HepG2 (cell line): ENCODE results near the gene NGDN. TPM values are rescaled to one million over a fixed set of nuclear protein-coding genes. Genes with fewer than 3 reads are reported as not detected.

Experiments used
- ATM ChIP-seq: fragments of 450-650 bp; IDR thresholded peaks from 2 replicates; pipeline ENCODE4 v1.7.1; 2017; ENCODE audit warnings: mild to moderate bottlenecking, borderline replicate concordance
- BCL3 ChIP-seq: sonication (generic); formaldehyde crosslinking; IDR thresholded peaks from 2 replicates; pipeline ENCODE4 v1.5.1; 2020; ENCODE audit warnings: mild to moderate bottlenecking, missing genetic modification reagents, moderate library complexity
- BRCA1 ChIP-seq: sonication (generic); formaldehyde crosslinking; IDR thresholded peaks from 2 replicates; pipeline ENCODE4 v1.4.0; 2020; ENCODE audit warnings: missing genetic modification reagents
- HOXA9 ChIP-seq: sonication (generic); formaldehyde crosslinking; IDR thresholded peaks from 2 replicates; pipeline ENCODE4 v1.8.1; 2022; ENCODE audit warnings: missing genetic modification reagents, mild to moderate bottlenecking, moderate library complexity, borderline replicate concordance
- MYNN ChIP-seq: sonication (generic); formaldehyde crosslinking; IDR thresholded peaks from 2 replicates; pipeline ENCODE4 v1.4.0; 2020; ENCODE audit warnings: mild to moderate bottlenecking, low read depth, missing genetic modification reagents
- NR2C2 ChIP-seq: sonication (generic); formaldehyde crosslinking; IDR thresholded peaks from 2 replicates; pipeline ENCODE4 v1.4.0; 2020; ENCODE audit warnings: missing genetic modification reagents, mild to moderate bottlenecking, moderate library complexity, borderline replicate concordance
- NRL ChIP-seq: sonication (generic); formaldehyde crosslinking; IDR thresholded peaks from 2 replicates; pipeline ENCODE4 v1.5.0; 2020; ENCODE audit warnings: missing genetic modification reagents, mild to moderate bottlenecking, moderate library complexity, borderline replicate concordance
- RBFOX2 ChIP-seq: fragments of 200-400 bp; formaldehyde crosslinking; IDR thresholded peaks from 2 replicates; pipeline ENCODE4 v1.6.1; 2017; ENCODE audit warnings: low read depth, mild to moderate bottlenecking, low read length
- RFX5 ChIP-seq: IDR thresholded peaks from 2 replicates; pipeline ENCODE4 v1.6.1; 2011; ENCODE audit warnings: low read depth, low read length, improper control_type of control experiment
- SCMH1 ChIP-seq: sonication (generic); formaldehyde crosslinking; IDR thresholded peaks from 2 replicates; pipeline ENCODE4 v1.9.0; 2021; ENCODE audit warnings: missing genetic modification reagents, mild to moderate bottlenecking, borderline replicate concordance
- SIN3A ChIP-seq: IDR thresholded peaks from 2 replicates; pipeline ENCODE4 v1.6.1; 2011; ENCODE audit warnings: low read depth, mild to moderate bottlenecking, control low read depth, low read length, borderline replicate concordance
- WIZ ChIP-seq: sonication (generic); formaldehyde crosslinking; IDR thresholded peaks from 2 replicates; pipeline ENCODE4 v1.5.1; 2020; ENCODE audit warnings: mild to moderate bottlenecking, missing genetic modification reagents
- ZBTB26 ChIP-seq: IDR thresholded peaks from 2 replicates; pipeline ENCODE4 v1.6.1; 2016; ENCODE audit warnings: missing compliant biosample characterization, missing genetic modification reagents, borderline replicate concordance
- ZMAT3 ChIP-seq: sonication (generic); formaldehyde crosslinking; conservative IDR thresholded peaks from 2 replicates; pipeline ENCODE4 v1.7.0; 2021; ENCODE audit warnings: missing genetic modification reagents
- ZMYM3 ChIP-seq: sonication (generic); formaldehyde crosslinking; IDR thresholded peaks from 2 replicates; pipeline ENCODE4 v1.5.1; 2020; ENCODE audit warnings: mild to moderate bottlenecking, missing genetic modification reagents
- ZNF296 ChIP-seq: sonication (generic); formaldehyde crosslinking; conservative IDR thresholded peaks from 2 replicates; pipeline ENCODE4 v1.5.0; 2020; ENCODE audit warnings: mild to moderate bottlenecking, missing genetic modification reagents
- ZNF530 ChIP-seq: sonication (generic); formaldehyde crosslinking; IDR thresholded peaks from 2 replicates; pipeline ENCODE4 v1.5.0; 2020; ENCODE audit warnings: low read depth, mild to moderate bottlenecking, missing genetic modification reagents
- ZNF674 ChIP-seq: sonication (generic); formaldehyde crosslinking; IDR thresholded peaks from 2 replicates; pipeline ENCODE4 v1.5.0; 2020; ENCODE audit warnings: low read depth, mild to moderate bottlenecking, missing genetic modification reagents
- ZNF776 ChIP-seq: sonication (generic); formaldehyde crosslinking; IDR thresholded peaks from 2 replicates; pipeline ENCODE4 v1.4.0; 2020; ENCODE audit warnings: mild to moderate bottlenecking, missing genetic modification reagents
- ZSCAN30 ChIP-seq: sonication (generic); formaldehyde crosslinking; IDR thresholded peaks from 2 replicates; pipeline ENCODE4 v1.5.0; 2020; ENCODE audit warnings: mild to moderate bottlenecking, missing genetic modification reagents
- polyA plus RNA-seq, 8 experiments: library from polyadenylated mRNA; depleted of rRNA in 3 of 8; stranded (reverse) in 7 of 8; unstranded in 1 of 8; fragments of >200 nt; fragmentation: Illumina TruSeq in 4 of 8; extraction: Trizol in 4 of 8; gene quantifications; 2 replicates each; pipeline versions ENCODE4 v1.2.1 to v1.2.3, GENCODE V29; 2011 to 2016; ENCODE audit warnings: low read depth in 4 of 8, missing spikeins in 1 of 8, mixed read lengths in 1 of 8; ENCODE audit not compliant: insufficient read depth in 1 of 8
- total RNA-seq, 5 experiments: library from RNA; depleted of rRNA; stranded (reverse); fragments of >200 nt; fragmentation: Illumina TruSeq; extraction: Trizol; gene quantifications; 2 replicates each; pipeline ENCODE4 v1.2.3, GENCODE V29; 2016; ENCODE audit warnings: low read depth in 1 of 5
- TF ChIP-seq, protein P1 (sequence below): sonication (generic); formaldehyde crosslinking; IDR thresholded peaks from 2 replicates; pipeline ENCODE4 v1.4.0; 2020; ENCODE audit warnings: missing genetic modification reagents, borderline replicate concordance
- TF ChIP-seq, protein P2 (sequence below): sonication (generic); formaldehyde crosslinking; IDR thresholded peaks from 2 replicates; pipeline ENCODE4 v1.4.0; 2020; ENCODE audit warnings: missing genetic modification reagents

The NGDN gene
- total and polyA plus RNA-seq, 2 of the 13 experiments (the other 11 are each of a cell fraction or from before 2014, with no cell fraction given), result 154 to 216 TPM

DNA sequence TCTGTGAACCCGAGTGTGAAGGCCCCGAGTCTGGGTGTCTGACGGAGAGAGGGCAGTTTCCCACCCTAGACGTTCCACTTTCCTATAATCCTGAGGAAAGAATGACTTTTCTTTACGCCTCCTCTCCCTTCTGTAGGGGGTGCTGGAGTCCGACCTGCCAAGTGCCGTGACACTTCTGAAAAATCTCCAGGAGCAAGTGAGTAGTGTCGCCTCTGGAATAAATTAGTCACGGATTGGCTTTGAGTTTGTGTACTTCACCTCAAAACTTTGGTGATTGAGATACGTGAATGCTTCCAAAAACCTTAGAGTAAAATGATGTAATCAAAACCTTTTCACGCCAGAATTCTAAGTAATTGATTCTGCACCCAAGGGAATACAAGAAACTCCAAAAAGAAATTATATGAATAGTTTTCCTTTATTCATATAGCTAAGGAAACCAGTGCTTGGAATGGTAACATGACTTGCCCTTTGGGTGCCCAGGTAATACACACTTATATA is 452 bp downstream of the NGDN start (continued):
- peak; percentile 25; the same call in 1 of the 2 replicates for TF ChIP-seq BCL3
- TF ChIP-seq MYNN, result no peak
- TF ChIP-seq, protein P1, sequence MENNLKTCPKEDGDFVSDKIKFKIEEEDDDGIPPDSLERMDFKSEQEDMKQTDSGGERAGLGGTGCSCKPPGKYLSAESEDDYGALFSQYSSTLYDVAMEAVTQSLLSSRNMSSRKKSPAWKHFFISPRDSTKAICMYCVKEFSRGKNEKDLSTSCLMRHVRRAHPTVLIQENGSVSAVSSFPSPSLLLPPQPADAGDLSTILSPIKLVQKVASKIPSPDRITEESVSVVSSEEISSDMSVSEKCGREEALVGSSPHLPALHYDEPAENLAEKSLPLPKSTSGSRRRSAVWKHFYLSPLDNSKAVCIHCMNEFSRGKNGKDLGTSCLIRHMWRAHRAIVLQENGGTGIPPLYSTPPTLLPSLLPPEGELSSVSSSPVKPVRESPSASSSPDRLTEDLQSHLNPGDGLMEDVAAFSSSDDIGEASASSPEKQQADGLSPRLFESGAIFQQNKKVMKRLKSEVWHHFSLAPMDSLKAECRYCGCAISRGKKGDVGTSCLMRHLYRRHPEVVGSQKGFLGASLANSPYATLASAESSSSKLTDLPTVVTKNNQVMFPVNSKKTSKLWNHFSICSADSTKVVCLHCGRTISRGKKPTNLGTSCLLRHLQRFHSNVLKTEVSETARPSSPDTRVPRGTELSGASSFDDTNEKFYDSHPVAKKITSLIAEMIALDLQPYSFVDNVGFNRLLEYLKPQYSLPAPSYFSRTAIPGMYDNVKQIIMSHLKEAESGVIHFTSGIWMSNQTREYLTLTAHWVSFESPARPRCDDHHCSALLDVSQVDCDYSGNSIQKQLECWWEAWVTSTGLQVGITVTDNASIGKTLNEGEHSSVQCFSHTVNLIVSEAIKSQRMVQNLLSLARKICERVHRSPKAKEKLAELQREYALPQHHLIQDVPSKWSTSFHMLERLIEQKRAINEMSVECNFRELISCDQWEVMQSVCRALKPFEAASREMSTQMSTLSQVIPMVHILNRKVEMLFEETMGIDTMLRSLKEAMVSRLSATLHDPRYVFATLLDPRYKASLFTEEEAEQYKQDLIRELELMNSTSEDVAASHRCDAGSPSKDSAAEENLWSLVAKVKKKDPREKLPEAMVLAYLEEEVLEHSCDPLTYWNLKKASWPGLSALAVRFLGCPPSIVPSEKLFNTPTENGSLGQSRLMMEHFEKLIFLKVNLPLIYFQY (CRISPR knock-in tag), result no peak
- no peak for TF ChIP-seq ZNF776 (CRISPR knock-in tag)
- TF ChIP-seq ZSCAN30 (CRISPR knock-in tag), result peak; percentile 53; the same call in 1 of the 2 replicates
- TF ChIP-seq RBFOX2, result peak; percentile 64
- TF ChIP-seq ZNF296, result no peak
- TF ChIP-seq ZMYM3 (CRISPR knock-in tag), result no peak
- TF ChIP-seq NRL (CRISPR knock-in tag), result no peak
- no peak for TF ChIP-seq ZNF530 (CRISPR knock-in tag)
- TF ChIP-seq WIZ (CRISPR knock-in tag), result peak; percentile 5; the same call in 1 of the 2 replicates
- TF ChIP-seq ZNF674 (CRISPR knock-in tag), result 0 out of 2 replicates have a peak, but pooled peaks have one; percentile 78
- TF ChIP-seq, protein P2, sequence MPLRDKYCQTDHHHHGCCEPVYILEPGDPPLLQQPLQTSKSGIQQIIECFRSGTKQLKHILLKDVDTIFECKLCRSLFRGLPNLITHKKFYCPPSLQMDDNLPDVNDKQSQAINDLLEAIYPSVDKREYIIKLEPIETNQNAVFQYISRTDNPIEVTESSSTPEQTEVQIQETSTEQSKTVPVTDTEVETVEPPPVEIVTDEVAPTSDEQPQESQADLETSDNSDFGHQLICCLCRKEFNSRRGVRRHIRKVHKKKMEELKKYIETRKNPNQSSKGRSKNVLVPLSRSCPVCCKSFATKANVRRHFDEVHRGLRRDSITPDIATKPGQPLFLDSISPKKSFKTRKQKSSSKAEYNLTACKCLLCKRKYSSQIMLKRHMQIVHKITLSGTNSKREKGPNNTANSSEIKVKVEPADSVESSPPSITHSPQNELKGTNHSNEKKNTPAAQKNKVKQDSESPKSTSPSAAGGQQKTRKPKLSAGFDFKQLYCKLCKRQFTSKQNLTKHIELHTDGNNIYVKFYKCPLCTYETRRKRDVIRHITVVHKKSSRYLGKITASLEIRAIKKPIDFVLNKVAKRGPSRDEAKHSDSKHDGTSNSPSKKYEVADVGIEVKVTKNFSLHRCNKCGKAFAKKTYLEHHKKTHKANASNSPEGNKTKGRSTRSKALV, result no peak
- TF ChIP-seq NR2C2 (CRISPR knock-in tag), result peak; percentile 65
- TF ChIP-seq SIN3A, result no peak
- no peak for TF ChIP-seq ZBTB26 (CRISPR knock-in tag)
- TF ChIP-seq SCMH1 (CRISPR knock-in tag), result no peak
- TF ChIP-seq ZMAT3 (CRISPR knock-in tag), result no peak
- TF ChIP-seq RFX5, result no peak
- TF ChIP-seq HOXA9 (CRISPR knock-in tag), result no peak
- TF ChIP-seq BRCA1, result no peak
- TF ChIP-seq ATM, result no peak
